ENCODE results near the gene FCMR.

- peak; percentile 82 for TF ChIP-seq CTCF (IDR thresholded peaks at IDR 0.05; ENCODE audit: low read length)
- TF ChIP-seq EZH2 (IDR thresholded peaks at IDR 0.05; ENCODE audit: borderline replicate concordance, low read length) = no peak
Observed at GRCh38 chr1:206856674-206857464, 64.9 kb downstream of the FCMR start.

All from OCI-LY1 (cell line).